HEK293 (cell line): Measurements from ENCODE around the gene ITGA7.

Experiments used
- GLIS1 ChIP-seq: fragments of 450-650 bp; formaldehyde crosslinking; IDR thresholded peaks from 2 replicates; pipeline ENCODE4 v1.5.1; 2016; ENCODE audit warnings: missing biosample characterization, missing genetic modification characterization
- HOXA7 ChIP-seq: sonication (generic); formaldehyde crosslinking; IDR thresholded peaks from 2 replicates; pipeline ENCODE4 v1.8.1; 2022; ENCODE audit warnings: missing genetic modification reagents, borderline replicate concordance
- KLF1 ChIP-seq: fragments of 450-650 bp; formaldehyde crosslinking; IDR thresholded peaks from 2 replicates; pipeline ENCODE4 v1.5.1; 2016; ENCODE audit warnings: missing biosample characterization, missing genetic modification characterization
- KLF9 ChIP-seq: fragments of 450-650 bp; formaldehyde crosslinking; IDR thresholded peaks from 2 replicates; pipeline ENCODE4 v1.5.1; 2016; ENCODE audit warnings: missing biosample characterization, missing genetic modification characterization, low read depth
- OSR2 ChIP-seq: fragments of 450-650 bp; formaldehyde crosslinking; IDR thresholded peaks from 2 replicates; pipeline ENCODE4 v1.5.1; 2016; ENCODE audit warnings: missing biosample characterization, missing genetic modification characterization
- PRDM1 ChIP-seq: fragments of 450-650 bp; formaldehyde crosslinking; IDR thresholded peaks from 2 replicates; pipeline ENCODE4; 2016; ENCODE audit warnings: missing biosample characterization, missing genetic modification characterization
- YY1 ChIP-seq: fragments of 450-650 bp; formaldehyde crosslinking; IDR thresholded peaks from 2 replicates; pipeline ENCODE4 v1.5.1; 2018; ENCODE audit warnings: missing biosample characterization, missing genetic modification characterization
- ZBTB1 ChIP-seq: fragments of 450-650 bp; formaldehyde crosslinking; IDR thresholded peaks from 2 replicates; pipeline ENCODE4 v1.5.1; 2016; ENCODE audit warnings: missing biosample characterization, missing genetic modification characterization
- ZFHX2 ChIP-seq: fragments of 450-650 bp; formaldehyde crosslinking; conservative IDR thresholded peaks from 2 replicates; pipeline ENCODE4 v1.5.1; 2016; ENCODE audit warnings: missing biosample characterization, missing genetic modification characterization
- ZFP69B ChIP-seq: fragments of 450-650 bp; formaldehyde crosslinking; IDR thresholded peaks from 2 replicates; pipeline ENCODE4 v1.5.1; 2016; ENCODE audit warnings: missing biosample characterization, missing genetic modification characterization
- ZIC2 ChIP-seq: fragments of 450-650 bp; formaldehyde crosslinking; IDR thresholded peaks from 2 replicates; pipeline ENCODE4 v1.5.1; 2016; ENCODE audit warnings: missing biosample characterization, missing genetic modification characterization
- ZNF133 ChIP-seq: fragments of 450-650 bp; formaldehyde crosslinking; IDR thresholded peaks from 2 replicates; pipeline ENCODE4 v1.5.1; 2016; ENCODE audit warnings: missing biosample characterization, missing genetic modification characterization
- ZNF221 ChIP-seq: fragments of 450-650 bp; formaldehyde crosslinking; IDR thresholded peaks from 2 replicates; pipeline ENCODE4 v1.5.1; 2017; ENCODE audit warnings: missing biosample characterization, missing genetic modification characterization, borderline replicate concordance
- ZNF280D ChIP-seq: fragments of 450-650 bp; formaldehyde crosslinking; IDR thresholded peaks from 2 replicates; pipeline ENCODE4 v1.5.1; 2016; ENCODE audit warnings: missing biosample characterization, missing genetic modification characterization
- ZNF341 ChIP-seq: fragments of 450-650 bp; formaldehyde crosslinking; IDR thresholded peaks from 2 replicates; pipeline ENCODE4; 2016; ENCODE audit warnings: low read depth, missing biosample characterization, missing genetic modification characterization
- ZNF398 ChIP-seq: fragments of 450-650 bp; formaldehyde crosslinking; IDR thresholded peaks from 2 replicates; pipeline ENCODE4 v1.5.1; 2017; ENCODE audit warnings: missing biosample characterization, missing genetic modification characterization
- ZNF423 ChIP-seq: fragments of 450-650 bp; formaldehyde crosslinking; IDR thresholded peaks from 2 replicates; pipeline ENCODE4 v1.5.1; 2016; ENCODE audit warnings: missing biosample characterization, missing genetic modification characterization
- ZNF473 ChIP-seq: fragments of 450-650 bp; formaldehyde crosslinking; IDR thresholded peaks from 2 replicates; pipeline ENCODE4 v1.5.1; 2017; ENCODE audit warnings: missing biosample characterization, missing genetic modification characterization
- ZNF48 ChIP-seq: fragments of 450-650 bp; formaldehyde crosslinking; IDR thresholded peaks from 2 replicates; pipeline ENCODE4 v1.5.1; 2016; ENCODE audit warnings: missing biosample characterization, missing genetic modification characterization
- ZNF518A ChIP-seq: fragments of 450-650 bp; formaldehyde crosslinking; conservative IDR thresholded peaks from 2 replicates; pipeline ENCODE4 v1.5.1; 2016; ENCODE audit warnings: low read depth, missing biosample characterization, missing genetic modification characterization
- ZNF560 ChIP-seq: fragments of 450-650 bp; formaldehyde crosslinking; IDR thresholded peaks from 2 replicates; pipeline ENCODE4 v1.5.1; 2017; ENCODE audit warnings: missing biosample characterization, missing genetic modification characterization, borderline replicate concordance
- ZNF571 ChIP-seq: fragments of 450-650 bp; formaldehyde crosslinking; IDR thresholded peaks from 2 replicates; pipeline ENCODE4 v1.5.0; 2017; ENCODE audit warnings: missing biosample characterization, missing genetic modification characterization
- ZNF658 ChIP-seq: fragments of 450-650 bp; formaldehyde crosslinking; IDR thresholded peaks from 2 replicates; pipeline ENCODE4; 2016; ENCODE audit warnings: missing biosample characterization, missing genetic modification characterization
- ZNF670 ChIP-seq: fragments of 450-650 bp; formaldehyde crosslinking; IDR thresholded peaks from 2 replicates; pipeline ENCODE4 v1.5.1; 2016; ENCODE audit warnings: missing biosample characterization, missing genetic modification characterization, low read depth
- TF ChIP-seq, protein P1 (sequence below): fragments of 450-650 bp; formaldehyde crosslinking; IDR thresholded peaks from 2 replicates; pipeline ENCODE4 v1.5.1; 2016; ENCODE audit warnings: missing biosample characterization, missing genetic modification characterization
- TF ChIP-seq, protein P2 (sequence below): fragments of 450-650 bp; formaldehyde crosslinking; IDR thresholded peaks from 2 replicates; pipeline ENCODE4 v1.5.1; 2016; ENCODE audit warnings: missing biosample characterization, missing genetic modification characterization, borderline replicate concordance

ITGA7 gene

GRCh38 chr12:55744340-55745030 is 36.8 kb upstream of the ITGA7 start (continued):
- TF ChIP-seq ZBTB1 (tag by site-specific recombination) (no peak), ZNF658 (no peak), ZNF398 (tag by site-specific recombination) (peak; percentile 83), ZNF221 (no peak), ZNF423 (tag by site-specific recombination) (peak; percentile 53), KLF1 (tag by site-specific recombination) (no peak), ZNF571 (tag by site-specific recombination) (no peak), GLIS1 (tag by site-specific recombination) (peak; percentile 95), ZIC2 (peak; percentile 86), ZNF341 (tag by site-specific recombination) (peak; percentile 94), ZNF473 (no peak), YY1 (no peak), ZNF560 (no peak), ZNF48 (no peak), OSR2 (tag by site-specific recombination) (no peak), ZFP69B (tag by site-specific recombination) (no peak), HOXA7 (no peak), ZNF133 (no peak), KLF9 (tag by site-specific recombination) (no peak), PRDM1 (no peak), ZFHX2 (tag by site-specific recombination) (peak; percentile 76), ZNF280D (no peak), ZNF518A (tag by site-specific recombination) (no peak), ZNF670 (tag by site-specific recombination) (no peak)
- TF ChIP-seq, protein P1, sequence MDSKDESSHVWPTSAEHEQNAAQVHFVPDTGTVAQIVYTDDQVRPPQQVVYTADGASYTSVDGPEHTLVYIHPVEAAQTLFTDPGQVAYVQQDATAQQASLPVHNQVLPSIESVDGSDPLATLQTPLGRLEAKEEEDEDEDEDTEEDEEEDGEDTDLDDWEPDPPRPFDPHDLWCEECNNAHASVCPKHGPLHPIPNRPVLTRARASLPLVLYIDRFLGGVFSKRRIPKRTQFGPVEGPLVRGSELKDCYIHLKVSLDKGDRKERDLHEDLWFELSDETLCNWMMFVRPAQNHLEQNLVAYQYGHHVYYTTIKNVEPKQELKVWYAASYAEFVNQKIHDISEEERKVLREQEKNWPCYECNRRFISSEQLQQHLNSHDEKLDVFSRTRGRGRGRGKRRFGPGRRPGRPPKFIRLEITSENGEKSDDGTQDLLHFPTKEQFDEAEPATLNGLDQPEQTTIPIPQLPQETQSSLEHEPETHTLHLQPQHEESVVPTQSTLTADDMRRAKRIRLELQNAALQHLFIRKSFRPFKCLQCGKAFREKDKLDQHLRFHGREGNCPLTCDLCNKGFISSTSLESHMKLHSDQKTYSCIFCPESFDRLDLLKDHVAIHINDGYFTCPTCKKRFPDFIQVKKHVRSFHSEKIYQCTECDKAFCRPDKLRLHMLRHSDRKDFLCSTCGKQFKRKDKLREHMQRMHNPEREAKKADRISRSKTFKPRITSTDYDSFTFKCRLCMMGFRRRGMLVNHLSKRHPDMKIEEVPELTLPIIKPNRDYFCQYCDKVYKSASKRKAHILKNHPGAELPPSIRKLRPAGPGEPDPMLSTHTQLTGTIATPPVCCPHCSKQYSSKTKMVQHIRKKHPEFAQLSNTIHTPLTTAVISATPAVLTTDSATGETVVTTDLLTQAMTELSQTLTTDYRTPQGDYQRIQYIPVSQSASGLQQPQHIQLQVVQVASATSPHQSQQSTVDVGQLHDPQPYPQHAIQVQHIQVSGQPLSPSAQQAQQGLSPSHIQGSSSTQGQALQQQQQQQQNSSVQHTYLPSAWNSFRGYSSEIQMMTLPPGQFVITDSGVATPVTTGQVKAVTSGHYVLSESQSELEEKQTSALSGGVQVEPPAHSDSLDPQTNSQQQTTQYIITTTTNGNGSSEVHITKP (tag by site-specific recombination) = peak; percentile 97
- TF ChIP-seq, protein P2, sequence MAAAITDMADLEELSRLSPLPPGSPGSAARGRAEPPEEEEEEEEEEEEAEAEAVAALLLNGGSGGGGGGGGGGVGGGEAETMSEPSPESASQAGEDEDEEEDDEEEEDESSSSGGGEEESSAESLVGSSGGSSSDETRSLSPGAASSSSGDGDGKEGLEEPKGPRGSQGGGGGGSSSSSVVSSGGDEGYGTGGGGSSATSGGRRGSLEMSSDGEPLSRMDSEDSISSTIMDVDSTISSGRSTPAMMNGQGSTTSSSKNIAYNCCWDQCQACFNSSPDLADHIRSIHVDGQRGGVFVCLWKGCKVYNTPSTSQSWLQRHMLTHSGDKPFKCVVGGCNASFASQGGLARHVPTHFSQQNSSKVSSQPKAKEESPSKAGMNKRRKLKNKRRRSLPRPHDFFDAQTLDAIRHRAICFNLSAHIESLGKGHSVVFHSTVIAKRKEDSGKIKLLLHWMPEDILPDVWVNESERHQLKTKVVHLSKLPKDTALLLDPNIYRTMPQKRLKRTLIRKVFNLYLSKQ (tag by site-specific recombination) = no peak
